B cell (primary cell): ENCODE data around the gene GRM8.

ENCODE experiments used
- EZH2 ChIP-seq: IDR thresholded peaks from 2 replicates; pipeline ENCODE4 v1.6.1; 2012; ENCODE audit warnings: borderline replicate concordance, low read depth, mild to moderate bottlenecking, moderate library complexity, low read length; ENCODE audit not compliant: insufficient read depth, poor library complexity, severe bottlenecking
- TF ChIP-seq, protein P1 (sequence below): fragments of 200-600 bp; IDR thresholded peaks from one replicate; pipeline ENCODE4 v1.8.0; 2022; ENCODE audit warnings: antibody characterized with exemption, mild to moderate bottlenecking

DNA sequence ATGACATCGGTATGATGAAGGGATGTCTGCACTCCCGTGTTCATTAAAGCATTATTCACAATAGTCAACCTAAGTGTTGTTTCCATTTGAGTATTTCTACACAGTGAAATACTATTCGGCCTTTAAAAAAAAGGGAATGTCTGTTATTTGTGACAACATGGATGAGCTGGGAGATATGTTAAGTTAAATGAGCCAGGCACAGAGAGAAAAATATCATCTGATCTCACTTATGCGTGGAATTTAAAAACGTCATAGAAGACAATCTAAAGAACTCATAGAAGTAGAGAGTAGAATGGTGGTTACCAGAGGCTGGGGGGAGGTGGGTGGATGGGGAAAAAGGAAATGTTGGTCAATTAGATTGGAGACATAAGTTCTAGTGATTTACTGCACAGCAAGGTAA is 753.3 kb downstream of the GRM8 start:
- TF ChIP-seq, protein P1, sequence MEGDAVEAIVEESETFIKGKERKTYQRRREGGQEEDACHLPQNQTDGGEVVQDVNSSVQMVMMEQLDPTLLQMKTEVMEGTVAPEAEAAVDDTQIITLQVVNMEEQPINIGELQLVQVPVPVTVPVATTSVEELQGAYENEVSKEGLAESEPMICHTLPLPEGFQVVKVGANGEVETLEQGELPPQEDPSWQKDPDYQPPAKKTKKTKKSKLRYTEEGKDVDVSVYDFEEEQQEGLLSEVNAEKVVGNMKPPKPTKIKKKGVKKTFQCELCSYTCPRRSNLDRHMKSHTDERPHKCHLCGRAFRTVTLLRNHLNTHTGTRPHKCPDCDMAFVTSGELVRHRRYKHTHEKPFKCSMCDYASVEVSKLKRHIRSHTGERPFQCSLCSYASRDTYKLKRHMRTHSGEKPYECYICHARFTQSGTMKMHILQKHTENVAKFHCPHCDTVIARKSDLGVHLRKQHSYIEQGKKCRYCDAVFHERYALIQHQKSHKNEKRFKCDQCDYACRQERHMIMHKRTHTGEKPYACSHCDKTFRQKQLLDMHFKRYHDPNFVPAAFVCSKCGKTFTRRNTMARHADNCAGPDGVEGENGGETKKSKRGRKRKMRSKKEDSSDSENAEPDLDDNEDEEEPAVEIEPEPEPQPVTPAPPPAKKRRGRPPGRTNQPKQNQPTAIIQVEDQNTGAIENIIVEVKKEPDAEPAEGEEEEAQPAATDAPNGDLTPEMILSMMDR: no peak
- no peak for TF ChIP-seq EZH2
